SK-MEL-5 (cell line): ENCODE data around the gene NTRK3. TPM values are rescaled to one million over a fixed set of nuclear protein-coding genes. Genes with fewer than 3 reads are reported as not detected.

Source experiments
- DNase-seq: peaks from one replicate; pipeline ENCODE4 v3.0.0-alpha.2; 2016; ENCODE audit warnings: low read depth, low spot score
- in situ Hi-C: cut with HindIII; loops from 2 replicates; pipeline ENCODE4 v1.10.0; 2016; ENCODE audit warnings: low sequenced_read_pairs, high pct_unique_total_duplicates, low pct_unique_long_range_greater_than_20kb
- total RNA-seq: library from RNA; depleted of rRNA; stranded (reverse); fragments of >200 nt; shearing (Covaris generic); gene quantifications from 2 replicates; pipeline ENCODE4 v1.2.3, GENCODE V29; 2014

The NTRK3 gene
- total RNA-seq, 1 experiment from 2014 or later: not detected

- no peak for DNase-seq
- in situ Hi-C loops: no loop called here
Observed at GRCh38 chr15:88208396-88208795, 48.1 kb downstream of the NTRK3 start.

- in situ Hi-C loops: no loop called here
- DNase-seq: no peak
Observed at GRCh38 chr15:88207565-88207964, 49.0 kb downstream of the NTRK3 start.

DNA sequence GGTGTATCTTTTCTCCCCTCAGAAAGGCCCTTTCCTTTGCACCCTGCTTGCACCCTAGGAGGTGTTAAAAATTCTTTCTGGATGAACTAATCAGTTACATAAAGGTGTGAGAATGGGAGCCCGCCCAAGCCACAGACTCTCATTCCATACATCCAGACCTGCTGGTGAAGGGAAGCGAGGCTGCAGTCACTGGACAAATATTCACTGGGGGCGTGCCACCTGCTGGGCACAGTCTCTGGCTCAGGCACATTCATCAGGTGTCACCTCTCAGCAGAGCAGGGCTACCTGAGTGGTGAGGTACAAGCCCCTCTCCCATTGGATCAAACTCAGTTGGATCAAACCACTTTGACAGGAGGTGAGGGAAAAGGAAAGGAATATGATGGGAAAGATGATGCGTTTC lies 52.0 kb downstream of the NTRK3 start:
- no peak for DNase-seq
- in situ Hi-C loops: no loop called here

GRCh38 chr15:88202231-88202630 lies 54.3 kb downstream of the NTRK3 start:
- no peak for DNase-seq
- in situ Hi-C loops: no loop called here

GRCh38 chr15:88201207-88201606 lies 55.3 kb downstream of the NTRK3 start:
- no peak for DNase-seq
- in situ Hi-C loops: no loop called here

- DNase-seq: no peak
- in situ Hi-C loops: no loop called here
Observed at GRCh38 chr15:88196961-88197360, 59.6 kb downstream of the NTRK3 start.

GRCh38 chr15:88194162-88194561 lies 62.4 kb downstream of the NTRK3 start:
- in situ Hi-C loops: no loop called here
- DNase-seq: no peak

DNA sequence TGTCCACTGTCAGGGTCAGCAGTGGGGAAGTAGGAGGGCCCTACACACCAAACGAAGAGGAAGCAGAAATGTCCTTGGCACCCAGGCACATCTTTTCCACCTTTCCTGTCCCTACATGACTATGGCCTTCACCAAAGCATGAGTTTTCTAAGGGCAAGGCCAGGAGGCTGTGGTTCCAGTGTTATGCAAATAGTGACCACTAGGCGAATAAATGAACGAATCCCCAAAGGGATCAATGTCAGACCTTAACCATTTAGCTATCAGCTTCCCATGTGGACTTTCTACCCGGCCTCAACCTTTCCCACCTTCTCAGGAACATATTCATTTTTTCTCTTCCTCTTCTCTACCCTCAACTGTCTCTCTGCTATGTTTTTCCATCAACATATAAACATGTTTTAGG lies 63.1 kb downstream of the NTRK3 start:
- peak; percentile 33 for DNase-seq
- in situ Hi-C loops: no loop called here

DNA sequence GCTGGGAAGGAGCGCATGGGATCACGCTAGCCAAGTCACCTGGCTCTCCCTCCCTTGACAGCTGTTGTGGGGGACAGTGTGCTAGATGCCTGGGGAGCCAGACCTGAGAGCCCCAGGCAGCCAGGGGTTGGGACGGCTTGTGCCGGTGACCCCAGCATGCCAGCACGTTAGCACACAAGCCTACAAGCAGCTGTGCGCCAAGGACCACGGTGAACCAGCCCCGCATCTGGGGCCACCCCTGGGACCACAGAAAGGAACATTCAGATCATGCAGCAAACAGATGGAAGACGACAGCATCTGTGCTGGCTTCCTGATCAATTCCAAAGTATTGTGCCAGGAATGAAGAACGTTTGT lies 64.8 kb downstream of the NTRK3 start:
- no peak for DNase-seq
- in situ Hi-C loops: no loop called here

- DNase-seq: no peak
- in situ Hi-C loops: no loop called here
Observed at GRCh38 chr15:88190232-88190631, 66.3 kb downstream of the NTRK3 start.

DNA sequence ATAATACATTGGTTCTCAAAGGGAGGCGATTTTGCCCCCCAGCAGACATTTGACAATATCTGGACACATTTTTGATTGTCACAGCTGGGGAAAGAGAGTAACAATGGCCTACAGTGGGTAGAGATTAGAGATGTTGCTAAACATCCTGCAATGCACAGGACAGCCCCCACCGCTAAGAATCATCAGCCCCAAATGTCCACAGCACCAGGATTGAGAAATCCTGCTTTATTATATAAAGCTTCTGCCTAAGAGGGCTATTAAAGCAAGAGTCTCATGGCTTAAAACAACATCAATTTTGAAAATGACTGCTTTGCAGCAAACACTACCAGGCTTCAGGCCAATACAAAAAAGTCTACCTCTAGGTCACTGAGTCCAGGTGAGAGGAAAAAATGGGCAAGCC lies 68.2 kb downstream of the NTRK3 start:
- in situ Hi-C loops: no loop called here
- DNase-seq: no peak

DNA sequence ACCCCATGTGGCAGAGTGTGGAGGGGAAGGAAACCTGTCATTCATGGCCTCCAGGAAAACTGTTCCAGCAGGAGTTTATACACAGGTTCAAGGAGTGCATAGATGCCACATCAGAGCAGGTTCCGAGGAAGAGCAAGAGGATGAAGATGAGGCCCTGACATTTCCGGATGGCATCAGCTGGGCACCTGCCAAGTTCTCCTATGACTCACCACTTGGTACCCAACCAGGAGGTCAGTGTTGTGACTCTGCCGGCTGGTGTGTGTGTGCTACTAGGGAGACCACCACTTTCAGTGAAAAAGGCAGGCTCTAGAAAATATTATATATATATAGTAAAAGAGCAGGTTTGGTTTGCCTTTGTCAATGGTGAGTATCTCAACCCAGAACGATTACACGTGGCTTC lies 69.3 kb downstream of the NTRK3 start:
- in situ Hi-C loops: no loop called here

GRCh38 chr15:88185584-88185983 lies 71.0 kb downstream of the NTRK3 start:
- in situ Hi-C loops: no loop called here
- no peak for DNase-seq

More for the DNA sequence above, 69.3 kb downstream of the NTRK3 start:
- no peak for DNase-seq

GRCh38 chr15:88181613-88182012 lies 74.9 kb downstream of the NTRK3 start:
- no peak for DNase-seq
- in situ Hi-C loops: no loop called here

DNA sequence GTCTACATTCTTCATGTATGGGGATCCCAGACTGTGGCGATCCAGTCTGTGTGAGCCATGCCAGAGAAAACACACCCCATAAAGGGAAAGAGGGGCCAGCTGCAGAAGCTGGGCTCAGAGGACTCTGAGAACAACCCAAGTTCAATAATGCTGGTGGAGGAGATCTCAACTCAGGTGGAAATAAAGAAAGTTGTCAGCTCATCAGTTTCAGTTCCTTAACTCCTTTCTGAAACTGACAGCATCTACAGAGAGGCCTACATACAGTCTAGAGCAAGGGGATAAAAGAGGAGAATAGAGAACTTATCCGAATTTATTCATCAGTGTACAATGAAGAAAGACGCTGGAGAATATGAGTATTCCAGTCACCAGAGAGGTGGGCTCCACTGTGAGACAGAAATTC lies 77.0 kb downstream of the NTRK3 start:
- in situ Hi-C loops: no loop called here
- no peak for DNase-seq

GRCh38 chr15:88178631-88179030 lies 77.9 kb downstream of the NTRK3 start:
- in situ Hi-C loops: no loop called here
- DNase-seq: no peak

DNA sequence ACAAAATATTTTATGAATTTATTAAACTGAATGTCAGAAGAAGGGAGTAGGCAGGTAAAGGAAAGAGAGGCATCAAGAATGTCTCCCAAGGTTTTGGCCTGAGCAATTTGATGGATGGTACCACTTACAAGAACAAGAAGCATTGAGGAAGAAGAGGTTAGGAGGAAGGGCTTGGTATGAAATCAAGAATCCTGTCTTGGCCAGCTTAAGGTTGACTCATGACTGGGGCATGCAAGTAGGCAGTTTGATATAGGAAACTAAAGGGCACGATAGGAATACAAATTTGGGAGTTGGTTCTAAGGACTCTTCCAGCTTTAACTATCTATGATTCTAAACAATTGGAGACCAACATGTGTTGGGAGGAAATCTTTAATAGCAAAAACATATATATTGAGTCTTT lies 79.1 kb downstream of the NTRK3 start:
- in situ Hi-C loops: no loop called here
- no peak for DNase-seq

DNA sequence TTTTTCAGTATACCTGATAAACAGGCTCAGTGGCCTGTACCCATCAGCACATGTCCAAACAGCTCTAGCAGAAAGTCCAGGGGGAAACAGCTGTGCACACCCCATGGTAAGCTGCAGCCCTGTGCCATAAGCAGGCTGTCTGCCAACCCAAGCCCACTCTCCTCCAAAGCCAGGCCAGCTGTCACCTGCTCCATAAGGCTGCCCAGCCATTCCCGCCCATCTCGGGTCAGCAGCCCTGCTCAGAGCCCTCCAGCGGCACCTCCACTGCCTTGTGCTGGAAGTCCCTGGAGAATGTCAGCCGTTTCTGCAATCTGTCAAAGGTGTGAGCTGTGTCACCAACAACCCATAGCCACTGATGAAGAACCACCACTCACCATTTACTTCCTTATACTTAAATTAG lies 82.0 kb downstream of the NTRK3 start:
- in situ Hi-C loops: no loop called here

DNA sequence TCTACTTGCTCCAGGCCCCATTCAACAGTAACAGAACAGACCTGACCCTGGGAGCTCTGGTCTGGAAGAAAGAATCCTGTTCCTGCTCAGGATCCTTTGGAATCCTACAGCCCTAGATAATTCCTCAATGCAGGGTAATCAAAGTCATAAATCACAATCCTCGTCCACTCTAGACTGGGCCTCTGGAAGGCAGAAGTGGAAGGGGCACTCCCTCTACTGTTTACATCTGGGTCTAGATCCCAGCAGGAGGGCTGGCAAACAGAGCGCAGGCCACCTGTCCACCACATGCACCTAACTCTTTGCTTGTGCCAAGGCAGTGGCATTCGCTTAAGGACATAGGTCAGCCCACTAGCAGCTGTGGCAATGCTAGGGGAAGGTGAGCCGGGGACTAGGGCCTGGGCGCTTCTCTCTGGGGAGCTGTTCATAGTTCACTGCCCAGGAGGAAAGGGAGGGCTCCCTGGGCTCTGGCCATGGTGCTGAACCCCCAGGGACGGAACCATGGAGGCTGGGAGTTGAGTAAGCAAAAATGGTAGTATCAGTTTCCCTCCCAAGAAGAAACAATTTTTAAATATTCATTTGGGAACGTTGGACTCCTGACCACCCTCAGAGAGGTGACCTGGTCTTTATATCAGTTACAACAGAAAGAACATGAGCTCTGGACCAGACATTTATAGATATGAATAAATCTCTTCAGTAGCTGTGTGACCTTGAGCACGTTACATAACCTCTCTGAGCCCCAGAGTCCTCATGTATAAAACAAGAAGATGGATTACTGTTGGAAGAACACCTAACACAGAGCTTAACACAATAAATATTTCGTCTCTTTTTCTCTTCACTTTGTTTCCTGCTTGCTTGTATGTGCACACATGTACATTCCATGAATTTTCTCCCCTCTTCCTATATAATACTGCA lies 90.2 kb downstream of the NTRK3 start:
- in situ Hi-C loops: no loop called here
- DNase-seq: peak; percentile 2

More for the DNA sequence above, 82.0 kb downstream of the NTRK3 start:
- DNase-seq: no peak
